Cortex of kidney (tissue), 1 donor: Measurements from ENCODE around the gene NPC2.
"Not testable (repeated sequence)": the region's sequence is repeated elsewhere in the genome, so short reads cannot be mapped to it uniquely, and the experiment has no call there.

Experiments used
- DNase-seq: peaks from one replicate; lab custom pipeline; 2025; lab: John Stamatoyannopoulos, UW

NPC2 gene

DNA sequence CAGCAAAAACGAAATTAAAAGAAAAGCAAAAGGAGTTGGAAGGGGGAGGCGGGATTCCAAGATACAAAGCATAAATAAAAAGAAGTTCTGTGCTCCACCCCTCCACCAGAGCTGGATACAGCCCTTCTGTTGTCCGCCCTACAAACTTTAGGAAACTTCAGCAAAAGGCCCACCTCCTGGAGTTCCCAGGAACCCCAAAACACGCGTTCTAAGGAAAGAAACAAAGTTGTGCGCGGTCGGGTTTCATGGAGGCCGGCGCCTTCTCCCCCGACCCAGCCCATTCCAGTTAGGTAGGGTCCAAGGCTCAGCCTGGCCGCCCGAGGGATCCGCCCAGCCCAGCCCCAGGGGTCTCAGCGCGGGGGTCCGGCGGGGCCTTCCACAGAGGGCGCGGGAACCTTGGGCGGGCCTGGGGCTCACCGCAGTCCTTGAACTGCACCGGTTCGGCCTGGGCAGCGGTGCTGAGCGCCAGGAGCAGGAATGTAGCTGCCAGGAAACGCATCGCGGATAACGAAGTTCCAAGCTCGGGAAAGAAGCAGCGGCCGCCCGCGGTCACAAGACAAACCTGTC, at the start of gene NPC2:
Gene NPC2, minus strand, starts transcription at position 530 of the 567 bp plus-strand sequence. Its CDS starts 31 bp downstream, at position 499.
- no peak for DNase-seq

DNA sequence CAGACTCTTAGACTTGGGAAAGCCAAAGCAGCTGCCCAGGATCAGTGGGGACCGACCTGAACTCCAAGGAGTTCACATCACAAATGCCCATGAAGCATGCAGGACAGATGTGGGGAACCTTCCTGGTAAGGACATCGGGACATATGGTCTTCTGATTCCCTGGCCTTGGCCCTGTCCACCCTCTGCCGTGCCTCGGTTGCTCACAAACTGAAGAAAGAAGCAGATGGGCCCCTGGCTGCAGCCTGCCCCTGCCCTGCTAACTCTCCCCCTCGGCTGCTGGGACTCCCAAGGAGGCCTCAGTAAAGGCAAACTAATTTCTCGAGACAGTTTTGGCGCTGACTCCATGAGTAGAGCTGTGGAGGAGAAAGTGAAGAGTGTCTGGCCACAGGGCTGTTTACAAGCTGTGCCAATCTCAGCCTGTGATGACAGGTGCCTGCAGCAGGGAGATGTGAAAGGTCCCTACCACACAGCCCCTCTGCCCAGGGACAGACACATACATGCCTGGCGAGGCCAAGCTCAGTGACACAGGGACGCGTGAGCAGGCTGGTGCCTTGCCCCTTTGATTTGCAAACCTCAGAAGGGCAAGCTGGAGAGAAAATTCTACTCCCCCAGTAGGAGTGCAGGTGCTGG, 49.1 kb upstream of the NPC2 start:
- no peak for DNase-seq

DNA sequence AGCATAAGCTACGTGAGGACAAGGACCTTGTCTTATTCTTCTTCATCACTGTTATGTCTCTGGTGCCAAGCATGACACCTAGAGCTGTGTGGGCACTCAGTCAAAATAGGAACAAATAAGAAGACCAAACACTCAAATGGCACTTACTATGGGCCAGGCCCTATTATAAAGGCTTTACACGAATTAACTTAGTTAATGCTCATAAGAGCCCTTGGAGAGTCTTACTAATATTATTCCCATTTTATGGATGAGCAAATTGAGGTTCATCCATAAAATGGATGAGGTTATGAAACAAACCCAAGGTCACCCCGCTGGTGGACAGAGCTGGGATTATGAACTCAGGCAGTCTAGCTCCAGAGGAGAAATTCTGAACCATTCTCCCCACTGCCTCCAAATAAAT, 48.1 kb upstream of the NPC2 start:
- no peak for DNase-seq

GRCh38 chr14:74539503-74539902, 46.4 kb upstream of the NPC2 start:
- DNase-seq, result no peak

DNA sequence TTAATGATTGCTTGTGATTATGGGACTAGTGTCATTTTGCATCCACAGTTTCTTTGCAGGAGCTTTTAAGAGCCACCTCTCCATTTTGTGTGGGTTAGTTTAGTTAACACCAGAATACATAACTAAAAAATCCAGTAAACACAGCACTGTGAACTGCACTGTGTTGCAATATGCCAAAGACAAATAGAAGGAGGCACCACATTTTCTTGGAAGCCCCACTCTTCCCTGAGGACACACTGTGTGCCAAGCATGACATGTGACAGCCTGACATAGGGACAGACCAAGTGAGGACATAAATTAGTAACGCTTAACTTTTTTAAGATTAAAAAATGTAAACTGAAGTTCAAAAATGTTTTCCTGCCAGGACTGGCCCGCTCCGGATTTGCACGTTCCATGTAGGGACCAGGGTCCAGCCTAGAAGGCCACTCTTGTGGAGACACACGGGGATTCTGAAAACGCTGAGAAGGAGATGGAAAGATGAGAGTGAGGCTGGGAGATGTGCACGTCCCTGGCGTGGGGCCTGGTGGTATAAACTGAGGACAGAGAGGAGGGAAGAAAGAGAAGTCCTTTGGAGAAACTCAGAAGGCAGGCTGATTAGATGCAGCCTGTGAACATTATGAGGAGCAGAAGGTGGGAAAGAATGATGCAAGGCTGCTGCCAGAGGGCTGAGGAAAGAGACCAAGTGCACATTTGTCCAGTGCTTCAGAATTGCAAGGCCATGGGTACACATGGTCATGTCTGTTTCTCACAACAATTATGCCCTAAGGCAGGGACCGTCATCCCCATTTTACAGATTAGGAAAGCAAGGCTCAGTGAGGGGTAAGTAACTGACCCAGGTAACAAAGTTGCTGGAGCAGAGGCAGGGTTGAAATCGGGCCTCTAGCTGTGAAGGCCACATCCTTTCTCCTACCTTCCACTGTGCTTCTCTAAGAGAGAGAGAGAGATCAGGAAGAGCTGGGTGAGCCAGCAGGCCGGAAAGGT, 45.6 kb upstream of the NPC2 start:
- DNase-seq, result no peak

- DNase-seq, result not testable (repeated sequence)
Observed at GRCh38 chr14:74536336-74536735, 43.2 kb upstream of the NPC2 start.

GRCh38 chr14:74535756-74536325, 42.7 kb upstream of the NPC2 start:
- no peak for DNase-seq

DNA sequence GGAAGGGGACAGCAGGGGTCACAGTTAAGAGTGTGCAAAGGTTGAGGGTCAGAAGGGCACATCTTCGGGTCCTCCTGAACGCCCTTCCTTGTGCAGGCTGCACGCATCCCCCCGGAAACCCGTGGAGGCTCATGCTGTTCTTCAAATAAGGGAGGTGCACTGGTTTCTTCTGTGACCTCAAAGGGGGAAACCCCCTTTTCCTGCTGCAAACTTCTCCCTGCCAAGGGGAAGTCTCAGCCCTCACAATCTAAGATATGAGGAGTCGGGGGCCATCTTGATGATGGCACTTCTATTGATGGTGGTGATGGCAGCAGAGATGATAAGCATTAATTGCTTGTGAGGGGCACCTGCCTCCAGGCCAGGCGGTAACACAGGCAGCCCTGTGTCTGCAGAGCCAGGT, 40.5 kb upstream of the NPC2 start:
- DNase-seq, result no peak

- DNase-seq, result no peak
Observed at GRCh38 chr14:74532246-74532645, 39.1 kb upstream of the NPC2 start.

DNA sequence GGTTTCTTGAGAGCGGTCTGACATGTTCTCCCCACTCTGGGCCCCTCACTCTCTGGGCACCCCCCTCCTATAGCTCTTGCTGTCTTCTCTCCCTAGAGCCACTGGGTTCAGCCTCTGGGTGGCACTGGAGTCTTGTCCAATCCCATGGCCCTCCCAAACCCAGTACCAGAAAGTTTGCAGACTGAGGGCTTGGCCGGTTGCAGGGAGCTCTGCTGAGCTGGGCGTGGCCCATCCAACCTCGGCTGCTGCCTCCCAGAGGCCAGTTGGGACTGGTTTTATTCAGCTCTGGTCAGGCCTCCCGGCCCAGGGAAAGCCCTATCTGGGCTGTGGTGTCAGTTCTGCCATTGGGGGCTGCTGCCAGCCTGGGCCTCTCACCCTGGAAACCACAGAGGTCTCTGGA, 38.4 kb upstream of the NPC2 start:
- no peak for DNase-seq

DNA sequence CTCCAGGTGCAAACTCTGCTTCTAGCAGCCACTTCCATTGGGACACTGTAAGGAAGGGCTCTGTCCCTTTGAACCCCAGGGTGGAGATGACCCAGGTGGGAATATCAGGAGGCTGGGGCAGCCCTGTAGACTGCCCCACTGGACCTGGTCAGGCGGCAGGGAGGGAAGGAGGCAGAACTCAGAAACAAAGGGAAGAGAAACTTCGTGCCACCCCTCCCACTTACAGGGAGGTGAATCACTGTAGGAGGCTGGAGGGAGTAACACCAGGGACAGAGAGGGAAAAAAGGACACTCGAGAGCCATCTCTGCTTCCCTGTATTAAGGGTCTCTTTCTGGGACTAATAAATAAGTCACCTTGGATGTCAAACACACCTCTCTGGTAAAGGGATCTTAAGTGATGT, 37.9 kb upstream of the NPC2 start:
- no peak for DNase-seq

- no peak for DNase-seq
Observed at GRCh38 chr14:74528886-74529285, 35.8 kb upstream of the NPC2 start.

GRCh38 chr14:74528406-74528805, 35.3 kb upstream of the NPC2 start:
- DNase-seq, result no peak

DNA sequence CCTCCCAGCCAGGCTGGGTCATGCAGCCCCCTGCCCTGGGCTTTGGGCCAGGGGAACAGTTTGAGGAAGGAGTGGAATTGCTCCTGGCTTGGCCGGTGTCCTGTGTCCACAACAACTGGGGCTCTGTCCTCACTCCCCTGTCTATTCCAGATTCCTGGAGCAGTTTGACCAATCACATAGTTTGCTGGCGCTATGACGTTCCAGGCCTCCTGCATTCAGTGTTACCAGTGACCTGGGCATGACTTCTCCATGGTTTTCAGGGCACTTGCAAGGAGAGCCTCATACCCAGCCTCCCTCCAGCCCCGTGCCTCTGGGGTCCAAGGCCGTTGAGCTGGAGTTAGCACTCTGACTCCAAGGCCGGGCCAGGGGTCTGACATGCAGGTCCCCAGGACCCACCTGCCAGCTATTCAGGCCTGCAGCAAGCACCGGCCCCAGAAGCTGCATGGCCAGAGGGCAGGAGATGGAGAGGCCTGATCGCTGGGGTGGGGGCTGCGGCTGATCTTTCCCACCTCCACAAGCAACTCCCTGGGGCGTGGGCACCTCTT, 34.7 kb upstream of the NPC2 start:
- no peak for DNase-seq

- no peak for DNase-seq
Observed at GRCh38 chr14:74526854-74527585, 33.9 kb upstream of the NPC2 start.

DNA sequence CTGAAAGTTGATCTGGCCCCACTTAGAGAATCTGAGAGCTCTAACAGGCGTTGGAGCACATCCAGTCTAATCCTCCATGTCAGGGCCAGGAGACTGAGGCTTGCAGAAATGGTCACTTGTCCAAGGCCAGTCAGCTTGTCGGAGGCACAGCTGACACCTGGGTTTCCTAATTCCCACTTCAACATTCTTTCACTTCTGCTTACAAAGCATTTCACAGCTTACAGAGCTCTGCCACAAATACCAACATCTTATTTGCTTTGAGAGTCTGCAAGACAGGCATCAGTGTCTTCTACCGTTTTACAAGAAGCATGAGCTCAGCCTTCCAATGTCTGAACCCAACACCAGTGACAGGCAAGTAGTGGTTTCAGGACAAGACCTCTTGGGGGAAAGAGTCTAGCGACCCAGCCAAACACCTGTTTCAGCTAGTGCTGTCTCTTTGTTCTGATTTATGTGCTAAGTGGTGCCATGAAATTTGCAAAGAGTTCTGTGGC, 32.3 kb upstream of the NPC2 start:
- DNase-seq, result no peak

DNA sequence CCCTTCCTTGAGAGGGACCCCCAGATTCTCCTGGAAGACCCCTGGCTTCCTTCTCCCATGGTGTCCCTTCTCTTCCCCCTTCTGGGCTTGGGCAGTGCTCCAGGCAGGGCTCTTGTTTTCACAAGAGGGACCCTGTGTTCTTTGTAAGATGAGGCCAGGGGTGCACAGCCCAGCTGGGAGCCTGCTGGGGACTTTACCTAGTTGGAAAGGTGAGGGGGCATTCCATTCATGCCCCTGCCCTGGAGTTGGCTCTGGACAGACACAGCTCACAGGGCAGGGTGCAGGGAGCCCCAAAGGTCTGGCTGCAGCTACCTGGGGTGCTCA, 31.7 kb upstream of the NPC2 start:
- DNase-seq, result no peak

DNA sequence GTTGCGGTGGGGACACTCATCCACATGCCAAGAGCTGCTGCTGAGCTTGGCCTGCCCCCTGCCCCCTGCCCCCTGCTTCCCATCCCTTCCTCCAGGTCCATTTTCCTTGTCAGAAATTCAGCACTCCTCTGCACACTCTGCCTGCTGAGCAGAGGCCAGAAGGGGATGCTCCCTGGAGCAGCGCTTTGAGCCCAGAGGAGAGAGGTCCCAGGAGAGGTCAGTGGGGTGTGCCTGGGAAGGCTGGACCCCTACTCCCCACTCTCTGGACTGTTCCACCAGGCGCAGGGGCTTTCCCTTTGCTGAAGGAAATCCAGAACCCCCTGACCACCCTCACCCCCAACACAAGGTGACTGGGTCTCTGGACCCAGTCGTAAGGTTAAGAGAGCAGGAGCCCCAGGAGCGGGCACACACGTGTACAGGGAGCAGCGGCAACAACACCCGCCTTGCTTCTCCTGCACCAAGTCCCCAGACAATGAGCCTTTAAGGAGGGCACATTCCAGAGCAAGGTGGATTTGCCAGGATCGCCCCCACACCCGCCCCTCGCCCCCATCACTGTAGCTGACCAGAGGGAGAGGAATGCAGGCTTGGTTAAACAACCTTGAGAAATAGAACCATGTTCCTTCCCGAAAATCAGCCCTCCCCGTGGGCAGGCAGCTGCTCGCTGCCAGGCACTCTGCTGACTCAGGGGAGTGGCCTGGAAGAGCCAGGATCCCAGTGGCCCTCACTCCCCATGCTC, 31.1 kb upstream of the NPC2 start:
- DNase-seq, result no peak

DNA sequence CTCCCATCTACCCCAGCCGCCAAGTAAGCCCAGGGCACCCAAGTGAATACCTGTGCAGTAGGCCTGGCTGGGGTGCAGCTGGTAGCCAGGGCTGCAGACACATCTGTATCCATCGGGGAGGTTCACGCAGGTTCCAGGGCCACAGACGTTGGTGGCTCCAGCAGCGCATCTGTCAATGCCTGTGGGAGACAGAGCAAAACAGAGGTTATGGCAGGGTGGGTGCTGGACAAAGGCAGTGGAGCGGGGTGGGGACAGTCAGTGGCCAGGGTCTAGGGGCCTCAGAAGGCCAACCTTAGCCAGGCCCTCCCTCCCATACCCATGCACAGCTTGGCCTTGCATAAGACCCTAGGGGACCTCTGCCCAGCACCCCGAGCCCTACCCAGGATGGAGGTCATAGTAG, 29.6 kb upstream of the NPC2 start:
- DNase-seq, result no peak

DNA sequence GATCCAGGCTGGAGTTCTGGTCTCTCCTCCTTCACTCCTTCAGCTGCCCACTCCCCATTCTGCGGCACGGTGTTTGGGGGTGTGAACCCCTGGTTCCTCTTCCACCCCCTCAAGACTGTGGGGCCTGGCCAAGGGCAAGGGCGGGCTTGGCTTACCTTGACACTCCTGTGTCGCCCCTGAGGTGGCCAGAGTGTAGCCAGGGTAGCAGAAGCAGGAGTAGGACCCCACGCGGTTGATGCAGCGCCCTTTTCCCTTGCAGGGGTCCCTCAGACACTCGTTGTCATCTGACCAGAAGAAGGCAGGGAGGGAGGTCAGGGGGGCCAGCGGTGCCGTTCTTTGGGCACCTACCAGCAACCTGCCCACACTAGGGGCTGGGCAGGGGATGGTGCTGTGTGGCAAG, 28.7 kb upstream of the NPC2 start:
- DNase-seq, result no peak
